ENCODE measurements around the gene DSCAM.

DNA sequence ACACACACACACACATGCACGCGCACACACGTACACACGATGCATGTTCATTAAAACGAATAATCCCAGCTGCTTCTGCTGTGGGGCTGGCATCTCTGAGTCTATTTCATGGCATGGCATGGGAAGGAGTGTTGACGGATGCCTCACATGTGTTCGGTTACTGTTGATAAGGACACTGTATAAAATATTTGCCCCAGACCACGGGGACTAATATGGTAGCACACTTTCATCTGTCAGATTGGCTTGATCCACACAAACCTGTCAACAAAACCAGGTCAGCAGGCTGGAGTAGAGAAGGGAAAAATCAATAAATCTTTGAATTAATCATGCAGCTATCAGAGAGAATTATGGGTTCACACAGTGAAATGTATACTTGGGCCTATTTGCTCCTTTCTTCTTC is 171.9 kb downstream of the DSCAM start:
- no peak for TF ChIP-seq NR2C2 (IDR thresholded peaks at IDR 0.05; ENCODE audit: borderline replicate concordance, control insufficient read depth, insufficient read length, low read depth)
- TF ChIP-seq MXI1 (IDR thresholded peaks at IDR 0.05; ENCODE audit: low read depth, low read length) = no peak
- TF ChIP-seq BHLHE40 (IDR thresholded peaks at IDR 0.05; ENCODE audit: borderline replicate concordance in 1 of 2, low read depth in 2 of 2, low read length in 1 of 2) = no peak
- TF ChIP-seq, protein P1, sequence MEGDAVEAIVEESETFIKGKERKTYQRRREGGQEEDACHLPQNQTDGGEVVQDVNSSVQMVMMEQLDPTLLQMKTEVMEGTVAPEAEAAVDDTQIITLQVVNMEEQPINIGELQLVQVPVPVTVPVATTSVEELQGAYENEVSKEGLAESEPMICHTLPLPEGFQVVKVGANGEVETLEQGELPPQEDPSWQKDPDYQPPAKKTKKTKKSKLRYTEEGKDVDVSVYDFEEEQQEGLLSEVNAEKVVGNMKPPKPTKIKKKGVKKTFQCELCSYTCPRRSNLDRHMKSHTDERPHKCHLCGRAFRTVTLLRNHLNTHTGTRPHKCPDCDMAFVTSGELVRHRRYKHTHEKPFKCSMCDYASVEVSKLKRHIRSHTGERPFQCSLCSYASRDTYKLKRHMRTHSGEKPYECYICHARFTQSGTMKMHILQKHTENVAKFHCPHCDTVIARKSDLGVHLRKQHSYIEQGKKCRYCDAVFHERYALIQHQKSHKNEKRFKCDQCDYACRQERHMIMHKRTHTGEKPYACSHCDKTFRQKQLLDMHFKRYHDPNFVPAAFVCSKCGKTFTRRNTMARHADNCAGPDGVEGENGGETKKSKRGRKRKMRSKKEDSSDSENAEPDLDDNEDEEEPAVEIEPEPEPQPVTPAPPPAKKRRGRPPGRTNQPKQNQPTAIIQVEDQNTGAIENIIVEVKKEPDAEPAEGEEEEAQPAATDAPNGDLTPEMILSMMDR (IDR thresholded peaks at IDR 0.05 in 2 of 3, conservative IDR thresholded peaks at IDR 0.05 in 1 of 3; ENCODE audit: control insufficient read depth in 2 of 3, extremely low read depth in 1 of 3, insufficient read depth in 1 of 3, low read depth in 3 of 3, low read length in 3 of 3) = no peak
- TF ChIP-seq POLR2A (IDR thresholded peaks at IDR 0.05; ENCODE audit: low read depth, low read length) = no peak
- no peak for TF ChIP-seq ASH2L (IDR thresholded peaks at IDR 0.05; ENCODE audit: borderline replicate concordance, low read depth)

Data from GM12878 (cell line).